ENCODE results near the gene ADAMTS12. TPM values are rescaled to one million over a fixed set of nuclear protein-coding genes. Genes with fewer than 3 reads are reported as not detected.

ADAMTS12 gene
- total and polyA plus RNA-seq, 2 of the 8 experiments (the other 6 are each of a cell fraction or from before 2014, with no cell fraction given) = 6.4 to 12.8 TPM

DNA sequence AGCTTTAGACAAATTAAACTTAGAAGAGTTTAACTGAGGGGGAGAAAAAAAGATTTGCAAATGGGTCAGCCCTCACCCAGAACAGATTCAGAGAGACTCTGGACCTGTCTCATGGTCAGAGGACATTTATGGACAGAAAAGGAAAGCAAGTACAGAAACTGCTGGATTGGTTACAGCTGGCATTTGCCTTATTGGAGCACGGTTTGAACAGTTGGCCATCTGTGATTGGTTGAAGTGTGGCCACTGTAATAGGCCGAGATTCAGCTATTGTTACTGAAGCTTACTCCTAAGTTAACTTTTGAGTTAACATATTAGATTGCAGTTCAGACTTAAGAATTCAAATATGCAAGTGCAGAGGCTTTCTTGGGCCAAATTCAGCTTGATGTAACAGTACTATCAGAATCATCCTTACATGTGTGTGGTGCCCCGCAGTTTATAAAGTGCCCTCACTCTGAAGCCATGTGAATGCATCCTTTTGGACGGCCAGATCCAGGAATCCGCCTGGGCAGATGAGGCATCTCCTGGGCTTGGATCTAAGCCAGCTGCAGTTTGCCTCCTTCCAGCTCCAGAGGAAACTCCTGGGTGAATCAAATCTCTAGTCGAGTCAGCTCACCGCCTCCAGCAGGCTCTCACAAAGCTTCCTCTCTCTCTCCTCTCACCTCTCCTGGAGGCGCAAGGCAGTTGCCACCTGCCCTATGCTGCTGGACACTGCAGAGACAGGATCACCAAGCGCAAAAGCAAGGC, 165.2 kb downstream of the ADAMTS12 start (continued):
- TF ChIP-seq CBX8 (IDR thresholded peaks at IDR 0.05; ENCODE audit: borderline replicate concordance, low read depth, low read length) = no peak
- no peak for TF ChIP-seq GTF2F1 (IDR thresholded peaks at IDR 0.05; ENCODE audit: borderline replicate concordance, low read depth, low read length)
- TF ChIP-seq PHF8 (conservative IDR thresholded peaks at IDR 0.05; ENCODE audit: low read depth, low read length) = no peak
- no peak for TF ChIP-seq CHD2 (IDR thresholded peaks at IDR 0.05; ENCODE audit: low read length)

All from H1 (cell line).